Activated CD4-positive, alpha-beta T cell treated with anti-CD3 and anti-CD28 coated beads, Interleukin-2, Interleukin-6, amounts not matched to agents 100 ng/mL and 50 ng/mL, durations not matched to agents 16 hours and 8 hours (primary cell): ENCODE results near the gene KIF26A.

Experiments
- DNase-seq: peaks from one replicate; pipeline ENCODE4 v3.0.0-alpha.2; 2020

Gene KIF26A

GRCh38 chr14:104181761-104182530, 43.6 kb downstream of the KIF26A start:
- no peak for DNase-seq

- DNase-seq: no peak
These were observed 44.6 kb downstream of the KIF26A start for GRCh38 chr14:104182857-104183425.

DNA sequence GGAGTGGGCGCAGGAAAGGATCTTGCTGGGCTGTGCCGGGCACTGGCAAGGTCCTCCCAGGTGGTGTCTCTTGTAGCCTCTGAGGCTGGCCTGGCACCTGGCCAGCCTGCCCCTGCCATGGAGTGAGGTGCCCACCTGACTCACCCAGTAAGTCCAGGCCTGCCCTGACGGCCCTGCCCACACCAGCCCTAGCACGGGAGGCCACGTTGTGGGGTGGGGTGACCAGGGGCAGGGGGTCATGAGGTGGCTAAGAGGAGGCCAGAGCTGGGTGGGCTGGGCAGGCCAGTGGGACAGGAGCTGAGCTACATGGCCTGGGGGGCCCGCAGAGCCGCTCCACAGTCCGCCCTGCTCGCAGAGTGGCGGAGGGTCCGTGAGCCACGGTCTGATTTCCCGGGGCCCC, 45.4 kb downstream of the KIF26A start:
- no peak for DNase-seq

DNA sequence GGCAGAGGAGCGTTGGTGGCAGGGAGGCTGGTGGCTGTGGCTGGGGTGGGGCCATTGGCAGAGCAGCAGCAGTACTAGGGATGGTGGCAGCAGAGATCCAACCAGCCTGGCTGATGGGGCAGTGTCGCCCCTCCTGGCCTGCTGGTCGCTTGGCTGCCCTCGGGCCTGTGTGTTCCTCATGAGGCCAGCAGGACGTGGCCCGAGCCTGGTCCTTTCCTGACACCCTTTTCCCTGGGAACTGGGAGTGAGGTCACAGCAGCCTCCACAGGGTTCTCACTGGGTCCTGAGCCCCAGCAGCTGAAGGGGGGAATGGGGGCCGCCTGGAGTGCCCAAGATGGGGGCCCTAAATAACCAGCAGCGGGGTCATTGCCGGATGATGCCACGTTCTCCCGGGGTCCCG, 46.1 kb downstream of the KIF26A start:
- no peak for DNase-seq

DNA sequence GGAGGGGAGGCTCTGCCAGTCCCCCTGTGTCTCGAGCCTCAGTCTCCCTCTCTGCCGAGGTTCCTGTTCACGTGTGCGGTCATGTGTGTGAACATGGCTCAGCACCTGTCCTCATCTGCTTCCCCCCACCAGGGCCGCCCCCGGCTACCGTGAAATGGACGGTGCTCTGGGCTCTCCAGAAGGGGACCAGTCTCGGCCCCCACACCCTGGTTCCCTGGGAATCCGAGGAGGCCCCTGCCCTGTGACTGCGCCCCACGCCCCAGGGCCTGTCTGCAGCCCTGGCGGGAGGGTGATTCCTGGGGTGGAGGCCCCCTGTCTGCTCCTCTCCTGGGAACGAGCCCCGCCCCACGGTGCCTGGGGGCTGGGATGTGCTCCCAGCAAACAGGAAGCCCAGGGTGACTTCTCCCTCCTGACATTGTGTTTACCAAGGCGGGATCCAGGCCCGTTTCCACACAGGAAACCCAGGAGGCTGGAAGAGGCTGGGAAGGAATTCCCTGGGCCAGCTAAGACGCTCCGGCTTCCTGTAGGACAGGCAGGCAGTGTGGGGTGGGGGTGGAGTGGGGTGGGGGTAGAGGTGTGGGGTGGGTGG, 46.6 kb downstream of the KIF26A start:
- no peak for DNase-seq

- no peak for DNase-seq
These were observed 47.6 kb downstream of the KIF26A start for GRCh38 chr14:104185916-104186495.

DNA sequence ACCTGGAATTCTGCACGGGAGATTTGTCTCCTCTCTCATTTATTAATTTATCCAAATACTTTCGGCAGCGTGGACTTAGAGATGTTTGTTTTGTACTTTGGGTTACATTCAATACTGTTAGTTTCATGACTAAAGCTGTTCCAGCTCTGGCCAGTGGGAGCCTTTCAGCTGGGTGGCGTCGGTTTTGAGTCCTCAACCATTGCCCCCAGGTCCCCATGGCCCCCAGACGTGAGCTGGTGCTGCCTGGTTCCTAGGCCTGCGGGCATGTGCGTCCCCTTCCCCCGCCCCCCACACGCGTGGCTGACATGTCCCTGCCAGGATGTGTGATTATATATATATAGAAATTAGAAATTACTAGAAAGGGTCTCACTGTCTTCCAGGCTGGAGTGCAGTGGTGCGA, 48.2 kb downstream of the KIF26A start:
- no peak for DNase-seq

- DNase-seq: no peak
These were observed 48.9 kb downstream of the KIF26A start for GRCh38 chr14:104187121-104187889.

- DNase-seq: no peak
These were observed 49.7 kb downstream of the KIF26A start for GRCh38 chr14:104187931-104188726.

DNA sequence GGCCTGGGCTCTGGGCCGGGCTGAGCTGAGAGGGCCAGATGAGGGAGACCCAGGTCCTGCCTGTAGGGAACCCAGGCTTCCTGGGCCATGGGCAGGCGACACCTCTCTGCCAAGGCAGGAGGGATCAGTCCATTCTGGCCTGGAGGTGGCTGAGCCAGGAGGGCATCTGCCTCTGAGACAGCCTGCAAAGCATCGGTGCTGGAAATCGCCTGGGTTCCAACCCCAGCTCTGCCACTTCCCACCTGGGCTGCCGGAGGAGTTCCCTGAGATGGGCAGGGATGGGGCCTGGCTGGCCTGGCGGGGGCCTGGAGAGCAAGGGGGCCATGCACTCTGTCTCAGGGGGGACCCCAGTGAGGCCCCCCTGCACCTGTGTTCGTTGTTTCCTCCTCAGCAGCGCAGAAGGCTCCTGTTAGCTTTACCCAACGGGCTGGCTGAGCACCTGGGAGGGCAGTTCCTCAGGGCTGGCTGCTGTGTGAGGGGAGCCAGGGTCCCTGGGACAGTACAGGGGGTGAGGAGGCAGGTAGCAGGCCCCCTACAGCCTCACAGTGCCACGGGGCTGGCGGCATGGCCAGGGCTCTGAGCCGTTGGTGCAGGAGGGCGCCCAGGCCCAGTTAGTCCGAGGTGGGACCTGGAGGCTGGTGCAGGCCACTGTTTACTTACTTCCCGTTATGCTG, 50.5 kb downstream of the KIF26A start:
- DNase-seq: no peak

DNA sequence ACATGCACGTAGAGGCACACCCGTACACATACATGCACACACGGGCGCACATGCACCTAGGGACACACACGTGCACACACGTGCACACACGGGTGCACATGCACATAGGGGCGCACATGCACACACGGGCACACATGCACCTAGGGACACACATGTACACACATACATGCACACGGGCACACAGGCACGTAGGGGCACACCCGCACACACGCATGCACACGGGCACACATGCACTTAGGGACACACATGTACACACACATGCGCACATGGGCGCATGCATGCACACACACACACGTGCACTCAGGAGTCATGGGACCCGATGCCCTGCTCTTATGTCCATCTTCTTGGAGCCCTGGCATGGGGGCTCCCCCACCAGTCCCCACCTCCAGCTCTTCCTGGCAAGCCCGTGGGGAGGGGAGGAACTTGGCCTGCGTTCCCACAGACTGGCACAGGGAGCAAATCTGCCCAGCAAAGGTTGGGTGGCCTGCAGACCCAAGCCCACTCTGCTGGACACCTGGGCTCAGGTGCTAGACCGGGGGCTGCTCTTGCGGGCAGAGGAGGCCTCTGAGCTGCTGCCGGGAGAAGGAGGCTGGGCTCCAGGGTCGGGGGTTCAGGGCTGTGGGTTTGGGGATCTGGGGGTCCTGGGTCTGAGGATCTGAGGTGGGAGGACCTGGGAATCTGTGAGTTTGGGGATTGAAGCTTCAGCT, 51.4 kb downstream of the KIF26A start:
- DNase-seq: no peak

DNA sequence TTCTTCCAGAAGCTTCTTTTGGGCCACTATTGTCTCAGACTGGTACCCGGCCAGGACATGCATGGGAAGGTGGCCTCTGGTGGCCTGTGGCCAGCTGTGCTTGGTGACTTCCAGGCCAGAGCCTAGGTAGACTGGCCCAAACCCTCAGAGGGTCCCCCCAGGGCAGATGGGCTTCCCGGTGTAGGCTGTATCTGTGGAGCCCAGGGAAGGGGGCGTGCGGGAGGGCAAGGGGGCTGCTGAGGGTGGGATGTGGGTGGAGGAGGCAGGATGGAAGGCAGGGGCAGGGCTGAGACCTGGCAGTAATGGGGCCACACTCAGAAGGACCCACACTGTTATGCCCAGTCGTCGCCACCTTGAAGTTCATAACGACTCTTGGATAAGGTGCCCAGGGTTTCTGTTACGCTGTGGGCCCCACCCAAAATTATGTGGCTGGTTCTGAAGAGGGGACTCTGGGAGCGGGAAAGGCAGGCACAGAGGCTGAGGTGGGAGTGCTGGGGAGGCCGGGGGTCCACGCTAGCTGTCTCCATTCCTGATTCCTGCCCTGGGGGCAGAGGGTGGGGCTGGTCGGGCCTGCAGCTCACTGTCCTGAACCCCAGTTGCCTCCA, 52.1 kb downstream of the KIF26A start:
- DNase-seq: no peak

GRCh38 chr14:104191409-104191997, 53.1 kb downstream of the KIF26A start:
- no peak for DNase-seq

DNA sequence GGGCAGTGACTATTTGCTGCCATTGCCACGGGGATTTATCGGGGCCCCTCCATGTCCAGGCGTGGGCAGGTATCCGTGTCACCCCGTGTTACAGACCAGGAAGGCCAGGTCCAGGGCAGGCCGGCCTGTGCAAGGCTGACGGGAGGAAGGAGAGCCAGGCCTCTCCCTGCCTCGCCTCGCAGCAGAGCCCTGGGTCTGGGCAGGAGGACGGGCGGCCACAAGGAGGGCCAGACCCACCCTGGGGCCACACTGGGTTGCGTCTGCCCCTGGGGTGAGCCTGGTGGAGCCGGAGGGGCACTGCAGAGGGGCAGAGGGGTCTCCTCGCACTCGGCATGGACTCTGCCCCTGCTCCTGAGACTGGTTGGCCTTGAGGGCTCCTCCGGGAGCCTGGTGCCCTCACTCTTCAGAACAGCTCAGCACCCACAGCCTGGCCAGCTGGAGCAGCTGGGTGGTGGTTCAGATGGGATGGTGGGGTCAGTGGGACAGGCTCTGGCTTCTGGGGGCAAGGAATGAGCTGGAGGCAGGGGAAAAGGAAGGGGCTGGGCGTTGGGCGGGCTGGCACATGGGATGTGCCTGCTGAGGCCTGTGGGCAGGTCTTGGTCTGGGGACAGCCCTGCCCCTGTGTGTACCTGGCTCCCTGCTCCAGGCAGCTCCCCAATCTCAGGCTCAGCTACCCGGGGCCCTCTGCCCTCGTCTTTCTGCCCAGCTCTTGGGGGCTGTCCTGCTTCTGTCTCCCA, 53.9 kb downstream of the KIF26A start:
- DNase-seq: no peak

DNA sequence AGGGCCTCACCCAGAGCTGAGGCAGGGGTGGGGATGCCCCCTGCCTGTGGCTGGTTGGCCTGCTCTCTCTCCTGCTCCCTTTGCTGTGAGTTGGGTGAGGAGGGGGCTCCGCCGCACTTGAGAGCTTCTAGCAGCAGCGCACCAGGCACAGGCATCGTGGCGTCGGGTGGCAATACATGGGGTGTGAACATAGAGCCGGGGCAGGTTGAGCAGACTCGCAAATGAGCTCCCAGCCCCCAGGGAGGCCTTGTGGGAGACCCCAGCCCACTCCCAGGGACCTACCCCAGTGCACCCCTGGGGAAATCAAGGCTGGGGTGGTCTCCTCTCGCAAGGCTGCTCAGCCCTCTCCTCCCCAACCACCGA, 54.5 kb downstream of the KIF26A start:
- no peak for DNase-seq

DNA sequence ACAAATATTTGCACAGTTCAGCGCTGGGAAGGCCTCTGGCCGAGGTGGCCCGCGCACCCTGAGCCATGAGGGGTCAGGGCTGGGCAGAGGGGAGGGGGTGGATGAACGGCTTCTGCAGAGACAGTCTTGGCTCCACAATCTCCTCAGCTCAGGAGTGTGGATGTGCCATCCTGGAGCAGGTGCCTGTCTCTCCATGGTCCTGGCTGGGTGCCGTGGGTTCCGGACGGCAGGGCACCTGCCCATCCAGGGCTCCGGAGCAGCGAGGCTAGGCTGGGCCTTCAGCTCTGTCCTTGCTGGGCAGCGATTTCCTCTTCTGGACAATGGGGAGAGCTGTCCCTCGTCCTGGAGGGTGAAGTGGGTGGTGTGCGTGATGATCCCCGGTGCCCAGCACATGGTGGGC, 55.6 kb downstream of the KIF26A start:
- DNase-seq: no peak

DNA sequence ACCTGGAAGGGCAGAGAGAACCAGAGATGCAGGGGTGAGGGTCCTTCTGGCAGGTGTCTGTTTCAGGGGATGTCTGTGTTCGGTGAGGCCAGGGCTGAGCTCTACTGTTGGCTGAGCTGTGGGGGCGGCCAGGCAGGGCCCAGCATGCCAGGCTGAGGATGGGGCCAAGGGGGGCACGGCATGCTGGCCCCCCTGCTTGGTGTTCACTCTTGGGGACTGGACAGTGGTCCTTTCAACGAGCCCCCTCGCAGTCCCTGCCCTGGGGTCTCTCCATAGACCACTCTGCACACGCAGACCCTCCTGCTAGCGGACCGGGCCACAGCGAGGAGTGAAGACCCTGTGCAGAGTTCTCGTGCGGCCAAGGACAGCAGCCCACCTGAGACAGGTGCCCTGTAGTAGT, 56.3 kb downstream of the KIF26A start:
- DNase-seq: no peak

DNA sequence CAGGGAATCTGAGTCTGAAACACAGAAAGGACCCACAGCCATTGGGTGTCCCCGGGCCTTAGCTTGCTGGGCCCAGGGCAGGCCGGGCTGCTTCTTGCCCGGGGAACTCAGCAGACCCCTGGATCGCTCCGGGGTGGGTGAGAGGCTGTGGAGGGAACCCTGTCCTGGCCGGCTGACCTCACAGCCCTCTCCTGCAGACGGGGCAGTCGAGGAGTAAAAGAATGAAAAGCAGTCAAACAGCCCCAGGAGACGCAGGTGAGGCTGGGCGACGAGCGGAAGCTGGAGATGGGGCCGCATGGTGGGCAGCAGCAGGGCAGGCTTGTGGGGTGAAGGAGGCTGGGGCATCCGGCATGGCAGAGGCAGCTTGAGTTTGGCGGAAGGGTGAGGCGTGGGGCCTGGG, 57.0 kb downstream of the KIF26A start:
- no peak for DNase-seq

GRCh38 chr14:104195878-104196277, 57.5 kb downstream of the KIF26A start:
- no peak for DNase-seq
